22Rv1 (cell line): ENCODE measurements around the gene SCN1B.

Experiments used
- ZFX ChIP-seq: fragments of 450-650 bp; IDR thresholded peaks from 2 replicates; pipeline ENCODE4 v1.6.1; 2017; ENCODE audit warnings: antibody characterized with exemption, borderline replicate concordance
- TF ChIP-seq, protein P1 (sequence below): fragments of 450-650 bp; IDR thresholded peaks from 2 replicates; pipeline ENCODE4 v1.5.1; 2017; ENCODE audit warnings: mild to moderate bottlenecking

DNA sequence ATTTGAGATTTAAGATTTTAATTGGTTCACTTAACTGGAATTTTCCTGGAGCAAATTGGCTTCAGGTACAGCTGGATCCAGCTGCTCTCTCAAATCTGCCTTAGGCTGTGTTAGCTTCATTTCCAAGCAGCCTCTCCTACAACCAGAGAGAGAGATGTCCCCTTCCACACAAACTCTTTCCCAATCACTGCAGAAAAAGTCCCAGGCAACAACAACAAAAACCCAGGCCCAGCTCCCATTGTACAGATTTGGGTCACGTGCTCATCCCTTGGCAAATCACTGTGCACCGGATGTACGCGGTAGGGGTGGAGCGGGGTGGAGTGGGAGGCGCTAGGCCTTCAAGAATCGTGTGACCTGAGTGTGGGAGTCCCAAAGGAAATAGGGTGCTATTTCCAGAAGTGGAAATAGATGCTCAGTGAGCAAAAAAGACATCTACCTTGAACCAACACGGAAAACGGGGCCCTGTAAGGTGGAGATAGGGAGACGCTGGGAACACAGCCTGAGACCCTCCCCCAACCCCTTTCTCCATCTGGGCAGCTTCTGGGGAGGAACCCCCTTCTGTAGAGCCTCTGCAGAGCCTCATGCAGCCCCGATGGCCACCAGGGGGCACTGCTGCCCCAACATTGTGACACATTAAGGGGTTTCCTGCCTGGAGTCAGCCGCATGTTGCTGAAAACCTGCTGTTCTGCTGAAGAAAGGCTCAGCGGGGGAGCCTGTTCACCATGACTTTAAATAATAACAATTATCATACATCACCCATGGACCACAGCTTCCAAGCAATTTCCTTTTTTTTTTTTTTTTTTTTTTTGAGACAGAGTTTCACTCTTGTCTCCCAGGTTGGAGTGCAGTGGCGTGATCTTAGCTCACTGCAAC is 36.7 kb downstream of the SCN1B start:
- TF ChIP-seq, protein P1, sequence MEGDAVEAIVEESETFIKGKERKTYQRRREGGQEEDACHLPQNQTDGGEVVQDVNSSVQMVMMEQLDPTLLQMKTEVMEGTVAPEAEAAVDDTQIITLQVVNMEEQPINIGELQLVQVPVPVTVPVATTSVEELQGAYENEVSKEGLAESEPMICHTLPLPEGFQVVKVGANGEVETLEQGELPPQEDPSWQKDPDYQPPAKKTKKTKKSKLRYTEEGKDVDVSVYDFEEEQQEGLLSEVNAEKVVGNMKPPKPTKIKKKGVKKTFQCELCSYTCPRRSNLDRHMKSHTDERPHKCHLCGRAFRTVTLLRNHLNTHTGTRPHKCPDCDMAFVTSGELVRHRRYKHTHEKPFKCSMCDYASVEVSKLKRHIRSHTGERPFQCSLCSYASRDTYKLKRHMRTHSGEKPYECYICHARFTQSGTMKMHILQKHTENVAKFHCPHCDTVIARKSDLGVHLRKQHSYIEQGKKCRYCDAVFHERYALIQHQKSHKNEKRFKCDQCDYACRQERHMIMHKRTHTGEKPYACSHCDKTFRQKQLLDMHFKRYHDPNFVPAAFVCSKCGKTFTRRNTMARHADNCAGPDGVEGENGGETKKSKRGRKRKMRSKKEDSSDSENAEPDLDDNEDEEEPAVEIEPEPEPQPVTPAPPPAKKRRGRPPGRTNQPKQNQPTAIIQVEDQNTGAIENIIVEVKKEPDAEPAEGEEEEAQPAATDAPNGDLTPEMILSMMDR, result peak; percentile 80
- TF ChIP-seq ZFX, result no peak
